ENCODE results near the gene CRIP2. TPM values are rescaled to one million over a fixed set of nuclear protein-coding genes. Genes with fewer than 3 reads are reported as not detected.

Gene CRIP2
- total and polyA plus RNA-seq, 2 experiments from 2014 or later = 188 to 319 TPM

DNA sequence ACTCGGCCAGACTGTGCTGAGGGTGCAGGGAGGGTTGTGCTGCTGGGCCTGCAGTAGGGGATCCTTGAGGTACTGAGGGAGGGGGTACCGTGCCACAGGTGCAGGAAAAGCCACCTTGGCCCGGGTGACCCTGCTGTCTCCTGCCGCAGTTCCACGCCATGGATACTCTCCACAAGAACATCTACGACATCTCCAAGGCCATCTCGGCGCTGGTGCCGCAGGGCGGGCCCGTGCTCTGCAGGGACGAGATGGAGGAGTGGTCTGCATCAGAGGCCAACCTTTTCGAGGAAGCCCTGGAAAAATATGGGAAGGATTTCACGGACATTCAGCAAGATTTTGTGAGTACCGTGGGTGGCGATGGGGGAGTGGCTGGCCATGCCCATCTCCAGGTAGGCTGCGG is 14.0 kb upstream of the CRIP2 start:
- H3K79me2 ChIP-seq (ENCODE audit: insufficient read depth) = no peaks in the 10 kb centered on the region
- WGBS, 2 experiments (ENCODE audit: low coverage in 1 of 2, low lambda C conversion rate in 2 of 2, missing lambda C conversion rate in 2 of 2) = 95 to 97% methylated on average over 17 of the region's 17 CpGs
- no peak overlapping the region for H3K9ac ChIP-seq
- H3K9me3 ChIP-seq (ENCODE audit: low read depth) = no peaks in the 10 kb centered on the region
- H3K4me1 ChIP-seq (ENCODE audit: insufficient read depth) = no peaks in the 10 kb centered on the region
- no peaks in the 10 kb centered on the region; the same call in 1 of the 2 replicates for H3K36me3 ChIP-seq (ENCODE audit: low read depth)
- H3K27me3 ChIP-seq (replicated peaks; ENCODE audit: insufficient read depth) = no peaks in the 10 kb centered on the region
- TF ChIP-seq EZH2 (IDR thresholded peaks at IDR 0.05; ENCODE audit: insufficient read depth, poor library complexity, severe bottlenecking) (no peak), EZH2phosphoT487 (IDR thresholded peaks at IDR 0.05; ENCODE audit: insufficient read depth, low read depth) (no peak)
- H4K20me1 ChIP-seq (ENCODE audit: insufficient read depth) = no peaks in the 10 kb centered on the region
- H3K27ac ChIP-seq = no peak overlapping the region
- H3K4me2 ChIP-seq (ENCODE audit: unreplicated experiment) = no peak overlapping the region
- no peak for DNase-seq
- H3F3A ChIP-seq (ENCODE audit: insufficient read depth) = no peaks in the 10 kb centered on the region
- no peaks in the 10 kb centered on the region for H3K9me2 ChIP-seq (ENCODE audit: insufficient read depth)
- in situ Hi-C loops (cut with MboI) = no loop called here
- no peak overlapping the region for H3K4me3 ChIP-seq
- H2AFZ ChIP-seq = no peak overlapping the region

DNA sequence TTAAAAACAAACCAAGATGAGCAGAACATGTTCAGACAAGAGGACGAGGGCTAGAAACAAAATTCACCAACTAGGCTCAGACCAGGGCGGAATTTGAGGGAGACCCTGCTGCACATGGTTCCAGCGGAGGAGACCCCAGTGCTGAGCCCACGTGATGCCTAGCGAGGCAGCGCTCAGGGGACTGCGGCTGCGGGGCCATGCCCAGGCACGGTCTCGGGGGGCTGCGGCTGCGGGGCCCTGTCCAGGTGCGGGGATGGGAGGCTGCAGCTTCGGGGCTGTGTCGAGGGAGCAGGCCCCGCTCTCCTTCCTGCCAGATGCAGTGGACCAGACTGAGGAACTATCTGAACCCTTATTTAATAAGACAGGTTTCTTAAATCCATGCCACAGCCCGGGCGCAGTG is 12.7 kb upstream of the CRIP2 start:
- Histone ChIP-seq H3K4me2 (ENCODE audit: unreplicated experiment) (no peak overlapping the region), H3K36me3 (ENCODE audit: low read depth) (no peaks in the 10 kb centered on the region; the same call in 1 of the 2 replicates), H2AFZ (no peak overlapping the region), H3K9ac (no peak overlapping the region), H3K27me3 (replicated peaks; ENCODE audit: insufficient read depth) (no peaks in the 10 kb centered on the region), H3K27ac (no peak overlapping the region), H3K4me1 (ENCODE audit: insufficient read depth) (no peaks in the 10 kb centered on the region), H3F3A (ENCODE audit: insufficient read depth) (no peaks in the 10 kb centered on the region), H3K9me2 (ENCODE audit: insufficient read depth) (no peaks in the 10 kb centered on the region), H3K79me2 (ENCODE audit: insufficient read depth) (no peaks in the 10 kb centered on the region), H3K9me3 (ENCODE audit: low read depth) (no peaks in the 10 kb centered on the region), H4K20me1 (ENCODE audit: insufficient read depth) (no peaks in the 10 kb centered on the region), H3K4me3 (no peak overlapping the region)
- no peak for DNase-seq
- TF ChIP-seq EZH2 (IDR thresholded peaks at IDR 0.05; ENCODE audit: insufficient read depth, poor library complexity, severe bottlenecking) = no peak
- in situ Hi-C loops (cut with MboI) = no loop called here
- WGBS, 2 experiments (ENCODE audit: low coverage in 1 of 2, low lambda C conversion rate in 2 of 2, missing lambda C conversion rate in 2 of 2) = 93% methylated on average over 17 to 18 of the region's 18 CpGs

DNA sequence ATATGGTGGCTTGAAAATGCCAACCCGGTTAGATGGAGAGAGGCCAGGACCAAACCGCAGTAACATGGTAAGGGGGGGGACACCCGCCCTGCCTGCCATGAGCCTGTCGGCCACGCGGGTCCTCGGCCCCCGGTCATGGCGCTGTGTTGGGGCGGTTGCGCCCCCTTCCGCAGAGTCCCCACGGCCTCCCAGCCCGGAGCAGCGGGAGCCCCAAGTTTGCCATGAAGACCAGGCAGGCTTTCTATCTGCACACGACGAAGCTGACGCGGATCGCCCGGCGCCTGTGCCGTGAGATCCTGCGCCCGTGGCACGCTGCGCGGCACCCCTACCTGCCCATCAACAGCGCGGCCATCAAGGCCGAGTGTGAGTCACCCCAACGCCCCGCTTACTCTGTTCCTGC is 10.1 kb upstream of the CRIP2 start:
- TF ChIP-seq EZH2phosphoT487 (IDR thresholded peaks at IDR 0.05; ENCODE audit: insufficient read depth, low read depth) = no peak
- TF ChIP-seq EZH2 (IDR thresholded peaks at IDR 0.05; ENCODE audit: insufficient read depth, poor library complexity, severe bottlenecking) = no peak
- no peaks in the 10 kb centered on the region for H3K9me3 ChIP-seq (ENCODE audit: low read depth)

DNA sequence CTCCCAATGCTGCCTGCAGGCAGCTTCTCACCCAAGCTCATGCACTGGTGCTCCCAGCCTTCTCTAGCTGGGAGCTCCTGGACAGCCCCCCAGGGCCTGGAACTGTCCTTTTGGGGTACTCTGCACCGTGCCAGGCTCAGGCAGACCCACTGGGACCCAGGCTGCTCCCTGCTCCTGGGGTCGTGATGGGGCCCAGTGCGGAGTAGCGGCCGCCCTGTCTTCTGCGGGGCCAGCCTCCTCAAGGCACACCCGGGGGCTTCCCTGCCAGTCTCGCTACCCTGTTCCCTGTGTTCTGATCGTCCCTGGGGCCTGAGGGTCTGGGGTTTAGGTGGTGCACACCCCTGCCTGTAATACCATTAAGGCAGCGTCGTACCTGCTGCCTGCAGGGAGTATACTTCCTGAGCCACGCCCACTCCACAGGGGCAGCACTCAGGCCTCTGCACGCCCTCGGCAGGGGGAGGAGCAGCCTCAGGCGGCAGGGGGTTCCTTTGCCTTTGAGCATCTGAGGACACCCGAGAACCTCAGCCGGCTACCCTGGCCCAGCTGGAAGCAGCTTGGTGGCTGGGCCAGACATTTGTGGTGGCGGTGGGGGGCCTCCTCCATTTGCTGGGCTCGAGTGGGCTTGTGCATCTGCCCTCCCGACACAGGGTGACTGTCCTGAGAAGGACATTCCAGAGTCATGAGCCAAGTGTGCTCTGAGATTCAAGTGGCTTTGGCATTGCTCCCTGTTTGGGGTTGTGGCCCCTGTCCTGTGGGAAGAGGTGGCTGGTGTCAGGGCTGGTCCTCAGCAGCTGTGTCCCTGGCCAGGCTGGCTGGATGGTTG is 9.2 kb upstream of the CRIP2 start:
- WGBS, 2 experiments (ENCODE audit: low coverage in 1 of 2, low lambda C conversion rate in 2 of 2, missing lambda C conversion rate in 2 of 2) = 79 to 81% methylated on average over 19 to 20 of the region's 20 CpGs
- H3K27ac ChIP-seq = no peak overlapping the region
- no peak for DNase-seq
- H3K27me3 ChIP-seq (replicated peaks; ENCODE audit: insufficient read depth) = no peaks in the 10 kb centered on the region
- TF ChIP-seq EZH2phosphoT487 (IDR thresholded peaks at IDR 0.05; ENCODE audit: insufficient read depth, low read depth) = no peak
- TF ChIP-seq EZH2 (IDR thresholded peaks at IDR 0.05; ENCODE audit: insufficient read depth, poor library complexity, severe bottlenecking) = no peak
- H3K4me1 ChIP-seq (ENCODE audit: insufficient read depth) = no peaks in the 10 kb centered on the region
- H4K20me1 ChIP-seq (ENCODE audit: insufficient read depth) = no peaks in the 10 kb centered on the region
- no peaks in the 10 kb centered on the region for H3K79me2 ChIP-seq (ENCODE audit: insufficient read depth)
- no peaks in the 10 kb centered on the region for H3K9me2 ChIP-seq (ENCODE audit: insufficient read depth)
- no peaks in the 10 kb centered on the region for H3K9me3 ChIP-seq (ENCODE audit: low read depth)
- in situ Hi-C loops (cut with MboI) = no loop called here
- H3K4me2 ChIP-seq (ENCODE audit: unreplicated experiment) = no peak overlapping the region
- peaks cover 2% of the 10 kb centered on the region; the same call in 1 of the 2 replicates for H3K36me3 ChIP-seq (ENCODE audit: low read depth)
- H2AFZ ChIP-seq = no peak overlapping the region
- H3F3A ChIP-seq (ENCODE audit: insufficient read depth) = no peaks in the 10 kb centered on the region
- no peak overlapping the region for H3K9ac ChIP-seq
- no peak overlapping the region for H3K4me3 ChIP-seq

More for the DNA sequence above, 10.1 kb upstream of the CRIP2 start:
- Histone ChIP-seq H3K79me2 (ENCODE audit: insufficient read depth) (no peaks in the 10 kb centered on the region), H3K9ac (no peak overlapping the region), H3K4me1 (ENCODE audit: insufficient read depth) (no peaks in the 10 kb centered on the region), H3K4me2 (ENCODE audit: unreplicated experiment) (no peak overlapping the region), H3K4me3 (no peak overlapping the region), H3K27ac (no peak overlapping the region), H3K9me2 (ENCODE audit: insufficient read depth) (no peaks in the 10 kb centered on the region), H2AFZ (no peak overlapping the region), H4K20me1 (ENCODE audit: insufficient read depth) (no peaks in the 10 kb centered on the region), H3K27me3 (replicated peaks; ENCODE audit: insufficient read depth) (no peaks in the 10 kb centered on the region), H3K36me3 (ENCODE audit: low read depth) (no peaks in the 10 kb centered on the region; the same call in 1 of the 2 replicates), H3F3A (ENCODE audit: insufficient read depth) (no peaks in the 10 kb centered on the region)
- WGBS, 2 experiments (ENCODE audit: low coverage in 1 of 2, low lambda C conversion rate in 2 of 2, missing lambda C conversion rate in 2 of 2) = 95% methylated on average over 33 of the region's 33 CpGs
- no peak for DNase-seq
- in situ Hi-C loops (cut with MboI) = no loop called here
